Fibroblast of skin of back (primary cell): Measurements from ENCODE around the gene ARHGAP42.
"Not testable (repeated sequence)": the region's sequence is repeated elsewhere in the genome, so short reads cannot be mapped to it uniquely, and the experiment has no call there.

ENCODE experiments used
- DNase-seq: peaks from one replicate; pipeline ENCODE4 v3.0.0-alpha.2; 2013

ARHGAP42 gene

GRCh38 chr11:100727410-100727809 is 40.3 kb downstream of the ARHGAP42 start:
- DNase-seq = peak; percentile 55

GRCh38 chr11:100730266-100730665 is 43.2 kb downstream of the ARHGAP42 start:
- DNase-seq = no peak

- DNase-seq = no peak
Observed at GRCh38 chr11:100731471-100731870, 44.4 kb downstream of the ARHGAP42 start.

GRCh38 chr11:100732949-100733348 is 45.9 kb downstream of the ARHGAP42 start:
- no peak for DNase-seq

GRCh38 chr11:100734743-100735527 is 47.8 kb downstream of the ARHGAP42 start:
- no peak for DNase-seq

- peak; percentile 35 for DNase-seq
Observed at GRCh38 chr11:100735949-100736675, 49.0 kb downstream of the ARHGAP42 start.

- DNase-seq = no peak
Observed at GRCh38 chr11:100738701-100739270, 51.7 kb downstream of the ARHGAP42 start.

GRCh38 chr11:100739666-100740065 is 52.6 kb downstream of the ARHGAP42 start:
- DNase-seq = peak; percentile 92

- peak; percentile 71 for DNase-seq
Observed at GRCh38 chr11:100740440-100740839, 53.4 kb downstream of the ARHGAP42 start.

- no peak for DNase-seq
Observed at GRCh38 chr11:100741866-100742625, 55.0 kb downstream of the ARHGAP42 start.

- no peak for DNase-seq
Observed at GRCh38 chr11:100746448-100746847, 59.4 kb downstream of the ARHGAP42 start.

- DNase-seq = no peak
Observed at GRCh38 chr11:100748153-100748552, 61.1 kb downstream of the ARHGAP42 start.

GRCh38 chr11:100749887-100750565 is 62.9 kb downstream of the ARHGAP42 start:
- DNase-seq = not testable (repeated sequence)

- not testable (repeated sequence) for DNase-seq
Observed at GRCh38 chr11:100750566-100750891, 63.4 kb downstream of the ARHGAP42 start.

GRCh38 chr11:100752371-100753171 is 65.5 kb downstream of the ARHGAP42 start:
- no peak for DNase-seq

- DNase-seq = no peak
Observed at GRCh38 chr11:100753172-100753543, 66.1 kb downstream of the ARHGAP42 start.

- DNase-seq = no peak
Observed at GRCh38 chr11:100753571-100753970, 66.5 kb downstream of the ARHGAP42 start.

GRCh38 chr11:100756559-100756958 is 69.5 kb downstream of the ARHGAP42 start:
- DNase-seq = no peak

- DNase-seq = no peak
Observed at GRCh38 chr11:100757646-100758045, 70.6 kb downstream of the ARHGAP42 start.

GRCh38 chr11:100759106-100759505 is 72.0 kb downstream of the ARHGAP42 start:
- no peak for DNase-seq

- DNase-seq = no peak
Observed at GRCh38 chr11:100759856-100760255, 72.8 kb downstream of the ARHGAP42 start.

GRCh38 chr11:100760744-100761143 is 73.7 kb downstream of the ARHGAP42 start:
- DNase-seq = no peak
